Activated B cell treated with CpG ODN at 0.5 μM for 24 hours (primary cell): ENCODE measurements around the gene MRGPRG. TPM values are rescaled to one million over a fixed set of nuclear protein-coding genes. Genes with fewer than 3 reads are reported as not detected.

ENCODE experiments used
- ATAC-seq: fragments of 200-7000 bp; cut with Tn5 transposase; one replicate; pipeline ENCODE4 v1.10.0; 2021; ENCODE audit warnings: low read depth, mild to moderate bottlenecking, moderate library complexity
- CTCF ChIA-PET: fragments of 350-600 bp; sonication (Branson Sonifier 250); formaldehyde crosslinking; loops from one replicate; lab custom pipeline; 2021; ENCODE audit warnings: antibody characterized with exemption; lab: Charles Lee
- POLR2A ChIA-PET: fragments of 350-600 bp; sonication (Branson Sonifier 250); formaldehyde crosslinking; loops from one replicate; lab custom pipeline; 2021; ENCODE audit warnings: antibody characterized with exemption; lab: Charles Lee
- DNase-seq: peaks from one replicate; pipeline ENCODE4 v3.0.0; 2022
- H3K27ac Mint-ChIP-seq: one replicate; pipeline ENCODE4 v1.8.0; 2020; ENCODE audit warnings: mixed read lengths
- H3K27me3 Mint-ChIP-seq: one replicate; pipeline ENCODE4 v1.8.0; 2021; ENCODE audit warnings: mixed read lengths
- H3K36me3 Mint-ChIP-seq: one replicate; pipeline ENCODE4 v1.8.0; 2021; ENCODE audit warnings: low read depth, mixed read lengths
- H3K4me1 Mint-ChIP-seq: one replicate; pipeline ENCODE4 v1.8.0; 2021; ENCODE audit warnings: mixed read lengths
- H3K4me3 Mint-ChIP-seq: one replicate; pipeline ENCODE4 v1.8.0; 2020; ENCODE audit warnings: mild to moderate bottlenecking, mixed read lengths
- H3K9me3 Mint-ChIP-seq: one replicate; pipeline ENCODE4 v1.8.0; 2020; ENCODE audit warnings: mixed read lengths
- intact Hi-C: fragments of 100-400 bp; cut with micrococcal nuclease; formaldehyde crosslinking; loops from one replicate; pipeline ENCODE4 v1.15.1; 2024
- total RNA-seq: library from RNA; stranded (reverse); gene quantifications from 2 replicates; pipeline ENCODE4 v1.2.3, GENCODE V29; 2022
- TF ChIP-seq, protein P1 (sequence below): fragments of 200-600 bp; IDR thresholded peaks from one replicate; pipeline ENCODE4 v1.8.0; 2022; ENCODE audit warnings: antibody characterized with exemption, mild to moderate bottlenecking

Gene MRGPRG
- total RNA-seq, 1 donor from 2014 or later, result not detected

DNA sequence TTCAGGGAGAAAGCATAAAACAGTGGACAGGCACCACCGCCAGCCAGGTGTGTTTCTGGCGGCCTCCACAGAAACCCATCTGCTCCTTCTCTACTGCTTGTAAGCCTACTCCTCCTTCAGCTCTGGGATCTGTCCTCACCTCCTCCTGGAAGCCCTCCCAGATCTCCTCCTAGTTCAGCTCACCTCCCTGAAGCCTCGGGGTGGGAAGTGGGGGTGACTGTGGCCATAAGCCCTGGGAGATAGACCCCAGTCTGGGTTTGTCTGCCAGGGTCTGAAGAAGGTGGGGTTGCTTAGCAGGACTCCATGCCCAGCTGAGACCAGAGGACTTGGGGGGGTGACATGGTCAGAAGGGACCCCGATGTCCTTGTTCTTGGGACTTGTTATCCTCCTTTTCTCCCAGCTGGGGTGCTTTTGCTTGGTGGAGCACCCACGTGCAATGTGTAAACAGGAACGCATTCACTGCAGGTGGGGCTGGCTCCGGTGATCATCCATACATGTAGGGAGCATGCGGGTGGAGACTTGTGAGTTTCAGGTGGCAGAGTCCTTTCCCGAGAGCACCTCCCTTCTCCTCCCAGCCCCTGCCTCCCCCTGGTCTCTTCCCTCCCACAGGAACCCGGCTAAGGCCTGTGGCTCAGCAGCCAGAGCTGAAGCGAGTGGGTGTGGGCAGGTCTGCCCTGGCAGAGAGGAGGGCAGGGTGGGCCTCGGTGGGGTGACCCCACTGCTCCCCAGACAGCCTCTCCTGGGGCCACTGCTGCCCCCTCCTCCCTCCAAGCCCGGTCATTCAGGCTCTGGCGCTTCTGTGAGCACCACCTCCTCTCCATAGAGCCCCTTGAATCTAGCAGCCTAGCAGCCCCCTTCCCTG, 25.9 kb downstream of the MRGPRG start:
- no peak overlapping the region for H3K4me3 Mint-ChIP-seq
- H3K9me3 Mint-ChIP-seq, result no peaks in the 10 kb centered on the region
- ChIA-PET POLR2A (no interaction called here), CTCF (no interaction called here)
- DNase-seq, result no peak
- ATAC-seq, result no peak
- H3K4me1 Mint-ChIP-seq, result no peaks in the 10 kb centered on the region
- no peaks in the 10 kb centered on the region for H3K27me3 Mint-ChIP-seq
- no peaks in the 10 kb centered on the region for H3K36me3 Mint-ChIP-seq
- no peak overlapping the region for H3K27ac Mint-ChIP-seq
- intact Hi-C loops, result no loop called here
- TF ChIP-seq, protein P1, sequence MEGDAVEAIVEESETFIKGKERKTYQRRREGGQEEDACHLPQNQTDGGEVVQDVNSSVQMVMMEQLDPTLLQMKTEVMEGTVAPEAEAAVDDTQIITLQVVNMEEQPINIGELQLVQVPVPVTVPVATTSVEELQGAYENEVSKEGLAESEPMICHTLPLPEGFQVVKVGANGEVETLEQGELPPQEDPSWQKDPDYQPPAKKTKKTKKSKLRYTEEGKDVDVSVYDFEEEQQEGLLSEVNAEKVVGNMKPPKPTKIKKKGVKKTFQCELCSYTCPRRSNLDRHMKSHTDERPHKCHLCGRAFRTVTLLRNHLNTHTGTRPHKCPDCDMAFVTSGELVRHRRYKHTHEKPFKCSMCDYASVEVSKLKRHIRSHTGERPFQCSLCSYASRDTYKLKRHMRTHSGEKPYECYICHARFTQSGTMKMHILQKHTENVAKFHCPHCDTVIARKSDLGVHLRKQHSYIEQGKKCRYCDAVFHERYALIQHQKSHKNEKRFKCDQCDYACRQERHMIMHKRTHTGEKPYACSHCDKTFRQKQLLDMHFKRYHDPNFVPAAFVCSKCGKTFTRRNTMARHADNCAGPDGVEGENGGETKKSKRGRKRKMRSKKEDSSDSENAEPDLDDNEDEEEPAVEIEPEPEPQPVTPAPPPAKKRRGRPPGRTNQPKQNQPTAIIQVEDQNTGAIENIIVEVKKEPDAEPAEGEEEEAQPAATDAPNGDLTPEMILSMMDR, result no peak

DNA sequence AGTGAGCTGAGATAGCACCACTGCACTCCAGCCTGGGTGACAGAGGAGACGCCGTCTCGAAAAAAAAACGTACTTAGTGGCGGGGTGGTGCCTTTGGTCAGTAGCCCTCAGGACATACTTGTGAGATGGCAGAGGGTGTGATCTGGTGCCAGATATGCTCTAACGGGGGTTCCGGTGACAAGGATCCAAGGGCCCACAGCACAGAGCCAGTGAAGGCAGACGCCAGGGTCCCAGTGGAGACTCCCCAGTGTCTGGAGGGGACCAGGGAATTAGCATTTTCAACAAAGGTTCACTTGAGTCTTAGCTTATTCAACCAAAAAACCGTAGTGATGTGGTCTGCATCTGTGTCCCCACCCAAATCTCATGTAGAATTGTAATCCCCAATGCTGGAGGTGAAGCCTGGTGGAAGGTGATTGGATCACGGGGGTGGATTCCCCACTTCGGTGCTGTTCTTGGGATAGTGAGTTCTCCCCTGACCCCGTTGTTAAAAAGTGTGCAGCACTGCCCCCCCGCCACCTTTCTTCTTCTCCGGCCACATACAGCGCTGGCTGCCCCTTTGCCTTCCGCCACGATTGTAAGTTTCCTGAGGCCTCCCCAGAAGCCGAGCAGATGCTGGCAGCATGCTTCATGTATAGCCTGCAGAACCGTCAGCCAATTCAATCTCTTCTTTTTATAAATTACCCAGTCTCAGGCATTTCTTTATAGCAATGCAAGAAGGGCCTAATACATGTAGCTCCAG, 26.9 kb downstream of the MRGPRG start:
- intact Hi-C loops, result no loop called here
- Mint-ChIP-seq H3K4me3 (no peak overlapping the region), H3K4me1 (no peaks in the 10 kb centered on the region), H3K36me3 (no peaks in the 10 kb centered on the region), H3K27me3 (no peaks in the 10 kb centered on the region), H3K27ac (no peak overlapping the region), H3K9me3 (no peaks in the 10 kb centered on the region)
- ATAC-seq (no peak), DNase-seq (no peak)
- ChIA-PET POLR2A (no interaction called here), CTCF (interaction anchor here (0.7 kb wide), 1 partner anchor 764 kb away, joined by 3 read pairs; no protein-coding TSS in a partner anchor)
- TF ChIP-seq, protein P1, result no peak

DNA sequence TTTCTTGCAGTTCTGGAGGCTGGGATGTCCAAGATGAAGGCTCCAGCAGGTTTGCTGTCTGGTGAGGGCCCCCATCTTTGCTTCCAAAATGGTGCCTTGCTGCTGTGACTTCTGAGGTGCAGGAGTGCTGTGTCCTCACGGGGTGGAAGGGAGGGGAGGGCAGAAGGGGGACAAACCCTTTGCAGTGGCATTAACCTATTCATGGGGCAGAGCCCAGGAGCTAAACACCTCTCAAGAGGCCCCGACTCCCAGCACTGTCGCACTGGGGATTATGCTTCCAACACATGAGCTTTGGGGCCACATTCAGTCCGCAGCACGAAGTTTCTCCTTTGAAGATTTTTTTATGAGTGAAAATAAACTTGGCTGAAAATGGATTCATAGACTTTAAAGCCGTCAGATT, 28.0 kb downstream of the MRGPRG start:
- POLR2A ChIA-PET, result no interaction called here
- intact Hi-C loops, result no loop called here
- H3K27me3 Mint-ChIP-seq, result peaks cover 2% of the 10 kb centered on the region
- CTCF ChIA-PET, result no interaction called here
- no peaks in the 10 kb centered on the region for H3K36me3 Mint-ChIP-seq
- no peaks in the 10 kb centered on the region for H3K9me3 Mint-ChIP-seq
- TF ChIP-seq, protein P1, result no peak
- no peak for DNase-seq
- H3K27ac Mint-ChIP-seq, result no peak overlapping the region
- no peak overlapping the region for H3K4me3 Mint-ChIP-seq
- no peak for ATAC-seq
- no peaks in the 10 kb centered on the region for H3K4me1 Mint-ChIP-seq

DNA sequence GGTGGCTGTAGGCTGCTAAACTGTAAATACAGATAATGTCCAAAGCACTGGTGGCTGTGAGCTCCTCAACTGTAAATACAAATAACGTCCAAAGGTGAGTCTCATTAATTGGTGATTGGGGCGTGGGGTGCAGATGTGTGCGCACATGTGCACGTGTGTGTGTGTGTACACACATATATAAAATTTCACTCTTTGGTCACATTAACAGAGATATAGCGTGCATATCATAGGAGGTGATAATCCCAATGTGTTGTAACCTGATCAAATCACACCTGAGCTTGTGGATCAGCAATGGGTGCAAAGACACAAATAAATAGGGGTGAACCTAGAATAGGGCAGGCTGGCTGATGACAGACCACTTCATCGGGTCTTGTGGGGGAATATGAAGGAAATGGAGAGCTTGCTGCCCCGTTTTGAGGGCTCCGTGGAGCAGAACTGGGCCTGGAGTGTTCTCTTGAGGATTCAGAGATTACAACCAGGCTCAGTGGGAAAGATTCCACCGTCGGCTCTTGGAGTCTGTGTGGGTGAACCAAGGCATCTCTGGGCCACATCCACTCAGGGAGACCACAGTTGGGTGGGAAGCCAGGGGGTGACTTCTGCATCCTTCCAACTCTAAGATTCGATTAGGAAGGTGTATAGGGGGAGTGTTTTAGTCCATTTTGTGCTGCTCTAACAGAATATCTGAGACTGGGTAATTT, 28.6 kb downstream of the MRGPRG start:
- ATAC-seq (no peak), DNase-seq (no peak)
- Mint-ChIP-seq H3K36me3 (no peaks in the 10 kb centered on the region), H3K27me3 (peaks cover 2% of the 10 kb centered on the region), H3K4me1 (no peaks in the 10 kb centered on the region), H3K9me3 (no peaks in the 10 kb centered on the region), H3K27ac (no peak overlapping the region), H3K4me3 (no peak overlapping the region)
- intact Hi-C loops, result no loop called here
- ChIA-PET CTCF (no interaction called here), POLR2A (no interaction called here)
- TF ChIP-seq, protein P1, result no peak
